H1 (cell line): ENCODE results near the gene C2orf92. TPM values are rescaled to one million over a fixed set of nuclear protein-coding genes. Genes with fewer than 3 reads are reported as not detected.

Source experiments
- CTCF ChIA-PET: fragments of 300-600 bp; sonication (Branson Sonifier 250); formaldehyde crosslinking; loops from one replicate; lab custom pipeline; 2021; ENCODE audit not compliant: partially characterized antibody; lab: Charles Lee
- POLR2A ChIA-PET: fragments of 300-600 bp; sonication (Branson Sonifier 250); formaldehyde crosslinking; loops from one replicate; lab custom pipeline; 2021; ENCODE audit warnings: inconsistent platforms; ENCODE audit not compliant: partially characterized antibody; lab: Charles Lee
- DNase-seq, 2 experiments: peaks; one replicate each; pipeline versions ENCODE4 v3.0.0 to v3.0.0-alpha.2; 2010 to 2022; ENCODE audit warnings: low spot score in 2 of 2, low read depth in 1 of 2, mixed read lengths in 1 of 2
- FAIRE-seq: peaks from 2 replicates; lab custom pipeline; 2011; peaks lifted over from hg19 to GRCh38; lab: Jason Lieb, UNC
- H2AFZ ChIP-seq: 2 replicates; pipeline ENCODE4 v1.8.1; 2012; ENCODE audit warnings: low read length, inconsistent platforms
- H2AK5ac ChIP-seq: 2 replicates; pipeline ENCODE4 v1.6.1; 2013; ENCODE audit warnings: low read depth, low read length
- H2BK120ac ChIP-seq: replicated peaks from 2 replicates; pipeline ENCODE3; 2013; ENCODE audit warnings: low read depth, low read length, inconsistent platforms
- H2BK12ac ChIP-seq: 2 replicates; pipeline ENCODE4 v1.6.1; 2013; ENCODE audit warnings: low read depth, low read length
- H2BK15ac ChIP-seq: 2 replicates; pipeline ENCODE4 v1.6.1; 2013; ENCODE audit warnings: low read length
- H2BK20ac ChIP-seq: 2 replicates; pipeline ENCODE4 v1.6.1; 2013; ENCODE audit warnings: low read length
- H2BK5ac ChIP-seq: 2 replicates; pipeline ENCODE4 v1.6.1; 2013; ENCODE audit warnings: low read depth, low read length
- H3K14ac ChIP-seq: 2 replicates; pipeline ENCODE4 v1.6.1; 2013; ENCODE audit warnings: inconsistent platforms; ENCODE audit not compliant: insufficient read length
- H3K18ac ChIP-seq: 2 replicates; pipeline ENCODE4 v1.6.1; 2013; ENCODE audit warnings: low read length; ENCODE audit errors: extremely low read depth
- H3K23ac ChIP-seq: 2 replicates; pipeline ENCODE4 v1.6.1; 2013; ENCODE audit warnings: inconsistent platforms; ENCODE audit not compliant: insufficient read length
- H3K23me2 ChIP-seq: 2 replicates; pipeline ENCODE4 v1.6.1; 2013; ENCODE audit warnings: low read depth, low read length
- H3K27ac ChIP-seq: 2 replicates; pipeline ENCODE4 v1.6.1; 2011; ENCODE audit warnings: low read depth, low read length, inconsistent platforms
- H3K27me3 ChIP-seq, 4 experiments: replicated peaks in 1 of 4; 1 replicate in 1 of 4; 2 replicates in 3 of 4; pipeline versions ENCODE4 v1.6.1 to v1.8.1; 2011 to 2013; ENCODE audit warnings: low read length in 3 of 4, mild to moderate bottlenecking in 3 of 4, inconsistent platforms in 2 of 4, mixed read lengths in 2 of 4, moderate library complexity in 1 of 4; ENCODE audit not compliant: control insufficient read depth in 3 of 4, insufficient read depth in 3 of 4; ENCODE audit errors: extremely low read depth in 1 of 4
- H3K36me3 ChIP-seq, 4 experiments: 2 replicates each; pipeline versions ENCODE4 v1.6.1 to v1.8.1; 2011 to 2013; ENCODE audit warnings: mild to moderate bottlenecking in 4 of 4, low read length in 3 of 4, moderate library complexity in 2 of 4, control low read depth in 1 of 4, inconsistent platforms in 1 of 4; ENCODE audit not compliant: insufficient read depth in 4 of 4, control insufficient read depth in 2 of 4
- H3K4ac ChIP-seq: replicated peaks from 2 replicates; pipeline ENCODE3; 2013; ENCODE audit warnings: low read length, low read depth, mixed read lengths, inconsistent platforms; ENCODE audit not compliant: insufficient read length
- H3K4me1 ChIP-seq, 4 experiments: replicated peaks in 1 of 4; 1 replicate in 1 of 4; 2 replicates in 3 of 4; pipeline versions ENCODE4 v1.6.1 to v1.8.1; 2011 to 2013; ENCODE audit warnings: low read length in 3 of 4, inconsistent platforms in 2 of 4, mixed read lengths in 1 of 4; ENCODE audit not compliant: insufficient read depth in 4 of 4, control insufficient read depth in 3 of 4
- H3K4me2 ChIP-seq, 2 experiments: 2 replicates each; pipeline versions ENCODE4 v1.6.1 to v1.8.1; 2011 to 2013; ENCODE audit warnings: low read depth in 2 of 2, low read length in 2 of 2, control low read depth in 1 of 2, inconsistent platforms in 1 of 2, mild to moderate bottlenecking in 1 of 2; ENCODE audit not compliant: insufficient read depth in 1 of 2
- H3K4me3 ChIP-seq, 4 experiments: fragments of 200-600, 300-600 bp in 1 of 4; sonication (generic), shearing (Covaris generic), sonication (Bioruptor Twin) in 1 of 4; 2 replicates each; pipeline versions ENCODE4 v1.5.1 to v1.8.1; 2011 to 2016; ENCODE audit warnings: low read length in 4 of 4, low read depth in 3 of 4, control low read depth in 2 of 4, inconsistent platforms in 2 of 4, mild to moderate bottlenecking in 2 of 4, mixed read lengths in 1 of 4, moderate library complexity in 1 of 4; ENCODE audit not compliant: insufficient read depth in 2 of 4; ENCODE audit errors: extremely low read depth in 1 of 4
- H3K56ac ChIP-seq: replicated peaks from 2 replicates; pipeline ENCODE3; 2013; ENCODE audit warnings: low read depth, mild to moderate bottlenecking, mixed read lengths, low read length, inconsistent platforms; ENCODE audit not compliant: insufficient read length
- H3K79me1 ChIP-seq: 2 replicates; pipeline ENCODE4 v1.6.1; 2013; ENCODE audit warnings: low read depth, low read length, control low read depth
- H3K79me2 ChIP-seq, 2 experiments: 2 replicates each; pipeline versions ENCODE4 v1.6.1 to v1.8.1; 2012 to 2013; ENCODE audit warnings: low read length in 2 of 2, mild to moderate bottlenecking in 2 of 2, inconsistent platforms in 1 of 2; ENCODE audit not compliant: insufficient read depth in 2 of 2, control insufficient read depth in 1 of 2
- H3K9ac ChIP-seq, 4 experiments: replicated peaks in 1 of 4; 1 replicate in 1 of 4; 2 replicates in 3 of 4; pipeline versions ENCODE4 v1.6.1 to v1.8.1; 2011 to 2013; ENCODE audit warnings: low read depth in 3 of 4, low read length in 3 of 4, control low read depth in 2 of 4, mild to moderate bottlenecking in 2 of 4, moderate library complexity in 2 of 4, inconsistent platforms in 1 of 4; ENCODE audit errors: extremely low read depth in 1 of 4
- H3K9me3 ChIP-seq, 2 experiments: 2 replicates each; pipeline versions ENCODE4 v1.6.1 to v1.8.1; 2012 to 2013; ENCODE audit warnings: mild to moderate bottlenecking in 2 of 2, moderate library complexity in 2 of 2, control low read depth in 1 of 2, inconsistent platforms in 1 of 2, low read depth in 1 of 2, low read length in 1 of 2, mixed read lengths in 1 of 2; ENCODE audit not compliant: insufficient read depth in 2 of 2
- H4K20me1 ChIP-seq, 2 experiments: replicated peaks in 1 of 2; 2 replicates each; pipeline versions ENCODE3 to v1.8.1; 2011 to 2013; ENCODE audit warnings: inconsistent platforms in 2 of 2, low read length in 2 of 2, mild to moderate bottlenecking in 1 of 2; ENCODE audit not compliant: insufficient read depth in 2 of 2, control insufficient read depth in 1 of 2
- H4K5ac ChIP-seq: 2 replicates; pipeline ENCODE4 v1.6.1; 2013; ENCODE audit warnings: low read length, low read depth, mixed read lengths, inconsistent platforms; ENCODE audit not compliant: insufficient read length
- H4K8ac ChIP-seq: 2 replicates; pipeline ENCODE4 v1.8.0; 2013; ENCODE audit warnings: mild to moderate bottlenecking, moderate library complexity, low read length, inconsistent platforms; ENCODE audit not compliant: insufficient read depth; ENCODE audit errors: extremely low read depth
- H4K91ac ChIP-seq: replicated peaks from 2 replicates; pipeline ENCODE3; 2013; ENCODE audit warnings: low read length, mixed read lengths, inconsistent platforms; ENCODE audit not compliant: insufficient read length
- BCL11A ChIP-seq, 2 experiments: IDR thresholded peaks; one replicate each; pipeline ENCODE4 v1.6.1; 2011; ENCODE audit warnings: low read depth in 2 of 2, low read length in 2 of 2, mild to moderate bottlenecking in 2 of 2
- CHD2 ChIP-seq: IDR thresholded peaks from 2 replicates; pipeline ENCODE4 v1.6.1; 2012; ENCODE audit warnings: low read length, improper control_type of control experiment
- CTBP2 ChIP-seq: IDR thresholded peaks from 2 replicates; pipeline ENCODE4 v1.7.0; 2011; ENCODE audit warnings: borderline replicate concordance, mild to moderate bottlenecking, moderate library complexity, mixed read lengths, low read length; ENCODE audit not compliant: insufficient read depth, insufficient read length
- GTF2F1 ChIP-seq: IDR thresholded peaks from 2 replicates; pipeline ENCODE4 v1.6.1; 2012; ENCODE audit warnings: low read depth, low read length, improper control_type of control experiment, borderline replicate concordance
- JUN ChIP-seq: IDR thresholded peaks from 2 replicates; pipeline ENCODE4 v1.6.1; 2011; ENCODE audit warnings: low read depth, mild to moderate bottlenecking, improper control_type of control experiment, low read length
- PHF8 ChIP-seq: fragments of 200-600 bp; sonication (generic); conservative IDR thresholded peaks from 2 replicates; pipeline ENCODE4 v1.7.1; 2012; ENCODE audit warnings: low read depth, mild to moderate bottlenecking, inconsistent platforms, low read length, moderate library complexity
- POLR2A ChIP-seq, 2 experiments: IDR thresholded peaks; 1 replicate in 1 of 2; 2 replicates in 1 of 2; pipeline ENCODE4 v1.6.1; 2011; ENCODE audit warnings: low read depth in 2 of 2, low read length in 2 of 2, mild to moderate bottlenecking in 2 of 2; ENCODE audit errors: control extremely low read depth in 1 of 2
- SAP30 ChIP-seq: fragments of 300-600 bp; sonication (generic); IDR thresholded peaks from 2 replicates; pipeline ENCODE4 v1.7.1; 2012; ENCODE audit warnings: low read length, moderate library complexity, mild to moderate bottlenecking, inconsistent platforms; ENCODE audit not compliant: insufficient read depth, insufficient replicate concordance
- TBP ChIP-seq: IDR thresholded peaks from 2 replicates; pipeline ENCODE4 v1.6.1; 2011; ENCODE audit warnings: low read depth, low read length, improper control_type of control experiment
- ZNF274 ChIP-seq: IDR thresholded peaks from 2 replicates; pipeline ENCODE4 v1.7.0; 2012; ENCODE audit warnings: low read length, borderline replicate concordance; ENCODE audit errors: extremely low read depth
- WGBS, 2 experiments: shearing (Covaris generic) in 1 of 2; methylation state at CpG; one replicate each; pipeline versions ENCODE4 v1.1.6 to v1.1.7; 2013 to 2015; ENCODE audit warnings: low lambda C conversion rate in 2 of 2, mixed read lengths in 2 of 2, inconsistent platforms in 1 of 2, low coverage in 1 of 2, missing lambda C conversion rate in 1 of 2; ENCODE audit not compliant: insufficient replicate concordance in 2 of 2, insufficient coverage in 1 of 2, insufficient read length in 1 of 2; ENCODE audit errors: extremely low coverage in 1 of 2, missing lambda C conversion rate in 1 of 2; 5-methylcytosine and 5-hydroxymethylcytosine counted together
- polyA plus RNA-seq, 7 experiments: library from polyadenylated mRNA; depleted of rRNA in 3 of 7; stranded (reverse) in 5 of 7; unstranded in 2 of 7; fragments of >200 nt in 5 of 7; fragments of 200-250 nt in 2 of 7; gene quantifications; 1 replicate in 5 of 7; 2 replicates in 1 of 7; 4 replicates in 1 of 7; pipeline versions ENCODE4 v1.2.1 to v1.2.3, GENCODE V29; 2011 to 2013; ENCODE audit warnings: missing spikeins in 2 of 7, mixed read lengths in 2 of 7
- total RNA-seq: library from RNA; stranded (reverse); fragmentation: NEBNext Ultra II Directional; extraction: Animal tissue kit (Norgen Biotek cat#: 25700); gene quantifications from 2 replicates; pipeline ENCODE4 v1.2.1, GENCODE V29; 2021

C2orf92 gene
- total and polyA plus RNA-seq, 2 of the 8 experiments (the other 6 are each of a cell fraction or from before 2014, with no cell fraction given) = 2.3 to 3.7 TPM

- H3K27ac ChIP-seq = peak within 1 kb of the TSS; percentile 72
- 0 out of 2 replicates have a peak within 1 kb of the TSS, but pooled peaks have one; percentile 72 for H2BK20ac ChIP-seq
- H3K23me2 ChIP-seq = peaks cover 6% of the 10 kb centered on the region; the same call in 1 of the 2 replicates
- H2AFZ ChIP-seq = peak within 1 kb of the TSS; percentile 80; the same call in 1 of the 2 replicates
- H3K18ac ChIP-seq = peak within 1 kb of the TSS; percentile 83
- ChIA-PET POLR2A (interaction anchor here (1.2 to 4.7 kb wide), 10 partner anchors 10 to 98 kb away, joined by 3 to 71 read pairs (median 4); partner anchors contain the start of genes ACTR1B and C2orf92), CTCF (interaction anchor here (0.6 to 7.6 kb wide), 8 partner anchors 12 to 207 kb away, joined by 3 to 73 read pairs (median 4); partner anchors contain the start of gene ACTR1B)
- peak within 1 kb of the TSS; percentile 87 for H3K56ac ChIP-seq
- H3K4me1 ChIP-seq = peaks cover 0 to 6% (median 0%) of the 10 kb centered on the region in 4 experiments; a peak in 2 of 7 replicates
- FAIRE-seq = no peak
- H3K9ac ChIP-seq = peak within 1 kb of the TSS; percentile 77 to 89 (median 84)
- peak within 1 kb of the TSS; percentile 24 for H3K14ac ChIP-seq
- peaks cover 12 to 30% (median 18%) of the 10 kb centered on the region in 4 experiments for H3K36me3 ChIP-seq
- no peaks in the 10 kb centered on the region; the same call in 1 of the 2 replicates for H3K79me1 ChIP-seq
- H3K4me2 ChIP-seq = peak within 1 kb of the TSS; percentile 93 to 94
- 0 out of 2 replicates have a peak within 1 kb of the TSS, but pooled peaks have one; percentile 60 for H2BK12ac ChIP-seq
- peaks cover 1 to 4% of the 10 kb centered on the region in 2 experiments for H4K20me1 ChIP-seq
- H4K91ac ChIP-seq = peak within 1 kb of the TSS; percentile 92
- H3K27me3 ChIP-seq = no peaks in the 10 kb centered on the region; a peak in 1 of 7 replicates
- peak within 1 kb of the TSS; percentile 91 for H3K4ac ChIP-seq
- H3K79me2 ChIP-seq = peaks cover 0 to 13% of the 10 kb centered on the region in 2 experiments; a peak in 2 of 4 replicates
- H4K8ac ChIP-seq = peak within 1 kb of the TSS; percentile 94
- H2AK5ac ChIP-seq = peak within 1 kb of the TSS; percentile 53; the same call in 1 of the 2 replicates
- peak within 1 kb of the TSS; percentile 95 to 100 (median 96) for H3K4me3 ChIP-seq
- H4K5ac ChIP-seq = peak within 1 kb of the TSS; percentile 72
- 4% methylated on average over 54 of the region's 63 CpGs; no CpG with 5 or more reads in 1 of the 2 experiments for WGBS, 2 experiments
- peak within 1 kb of the TSS; percentile 92 for H2BK5ac ChIP-seq
- DNase-seq = peak; percentile 90 to 95
- no peak within 1 kb of the TSS for H2BK120ac ChIP-seq
- peak within 1 kb of the TSS; percentile 19 for H3K23ac ChIP-seq
- H3K9me3 ChIP-seq = no peaks in the 10 kb centered on the region
- peak within 1 kb of the TSS; percentile 72; the same call in 1 of the 2 replicates for H2BK15ac ChIP-seq
- no peak for TF ChIP-seq CTBP2
- TF ChIP-seq GTF2F1 = no peak
- no peak for TF ChIP-seq JUN
- TF ChIP-seq TBP = peak; percentile 75
- TF ChIP-seq ZNF274 = no peak
- no peak for TF ChIP-seq BCL11A (IDR thresholded peaks at IDR 0.05; ENCODE audit: low read depth in 2 of 2, low read length in 2 of 2)
- TF ChIP-seq PHF8 = peak; percentile 84
- TF ChIP-seq POLR2A (IDR thresholded peaks at IDR 0.05; ENCODE audit: control extremely low read depth in 1 of 2, low read depth in 2 of 2, low read length in 2 of 2) = peak; percentile 76 to 79
- no peak for TF ChIP-seq SAP30
- TF ChIP-seq CHD2 = no peak
Measured at GRCh38 chr2:97645695-97646629, 23.6 kb upstream of the C2orf92 start, which contains the start of gene COX5B. Gene COX5B (plus strand): TSS chr2:97646062. CDS start chr2:97646087, 25 bp downstream.
